NB4 (cell line): ENCODE results near the gene RAP1GAP2.

Experiments
- CTCF ChIP-seq: IDR thresholded peaks from one replicate; pipeline ENCODE4 v1.5.1; 2012; ENCODE audit warnings: low read depth, low read length
- MYC ChIP-seq: IDR thresholded peaks from 2 replicates; pipeline ENCODE4 v1.6.1; 2011; ENCODE audit warnings: low read depth, low read length

GRCh38 chr17:2963332-2964027 lies 167.2 kb downstream of the RAP1GAP2 start:
- TF ChIP-seq CTCF (no peak), MYC (no peak)
